Measurements from ENCODE around the gene VAV2. TPM values are rescaled to one million over a fixed set of nuclear protein-coding genes. Genes with fewer than 3 reads are reported as not detected.

The VAV2 gene
- total RNA-seq, 1 donor from 2014 or later: 12.7 TPM

GRCh38 chr9:133893191-133893994, 98.7 kb downstream of the VAV2 start:
- Histone ChIP-seq H3K4me3 (no peak overlapping the region), H3K27ac (no peak overlapping the region), H3K4me1 (no peaks in the 10 kb centered on the region), H3K36me3 (no peaks in the 10 kb centered on the region), H3K9me3 (no peaks in the 10 kb centered on the region), H3K27me3 (no peaks in the 10 kb centered on the region)
- no peak for TF ChIP-seq CTCF (IDR thresholded peaks at IDR 0.05)
- intact Hi-C loops (cut with DNase I): no loop called here
- DNase-seq (ENCODE audit: low spot score in 2 of 2): no peak

GRCh38 chr9:133892193-133892920, 99.8 kb downstream of the VAV2 start:
- intact Hi-C loops (cut with DNase I): no loop called here

GRCh38 chr9:133891741-133892140, 100.4 kb downstream of the VAV2 start:
- Histone ChIP-seq H3K36me3 (no peaks in the 10 kb centered on the region), H3K4me1 (no peaks in the 10 kb centered on the region), H3K4me3 (no peak overlapping the region), H3K27ac (no peak overlapping the region), H3K9me3 (no peaks in the 10 kb centered on the region), H3K27me3 (no peaks in the 10 kb centered on the region)
- intact Hi-C loops (cut with DNase I): no loop called here
- TF ChIP-seq CTCF (IDR thresholded peaks at IDR 0.05): no peak
- no peak for DNase-seq (ENCODE audit: low spot score in 2 of 2)

More at GRCh38 chr9:133892193-133892920, 99.8 kb downstream of the VAV2 start:
- Histone ChIP-seq H3K4me1 (no peaks in the 10 kb centered on the region), H3K9me3 (no peaks in the 10 kb centered on the region), H3K4me3 (no peak overlapping the region), H3K27ac (no peak overlapping the region), H3K36me3 (no peaks in the 10 kb centered on the region), H3K27me3 (no peaks in the 10 kb centered on the region)
- no peak for DNase-seq (ENCODE audit: low spot score in 2 of 2)
- no peak for TF ChIP-seq CTCF (IDR thresholded peaks at IDR 0.05)

GRCh38 chr9:133890583-133890982, 101.5 kb downstream of the VAV2 start:
- H3K4me3 ChIP-seq: no peak overlapping the region
- DNase-seq (ENCODE audit: low spot score in 2 of 2): no peak
- no peaks in the 10 kb centered on the region for H3K9me3 ChIP-seq
- TF ChIP-seq CTCF (IDR thresholded peaks at IDR 0.05): no peak
- no peaks in the 10 kb centered on the region for H3K27me3 ChIP-seq
- H3K36me3 ChIP-seq: no peaks in the 10 kb centered on the region
- intact Hi-C loops (cut with DNase I): no loop called here
- H3K27ac ChIP-seq: no peak overlapping the region
- H3K4me1 ChIP-seq: no peaks in the 10 kb centered on the region

GRCh38 chr9:133889584-133890301, 102.4 kb downstream of the VAV2 start:
- intact Hi-C loops (cut with DNase I): no loop called here
- no peaks in the 10 kb centered on the region for H3K27me3 ChIP-seq
- H3K36me3 ChIP-seq: no peaks in the 10 kb centered on the region
- no peak for DNase-seq (ENCODE audit: low spot score in 2 of 2)
- no peak overlapping the region for H3K4me3 ChIP-seq
- H3K27ac ChIP-seq: no peak overlapping the region
- H3K9me3 ChIP-seq: no peaks in the 10 kb centered on the region
- H3K4me1 ChIP-seq: no peaks in the 10 kb centered on the region
- TF ChIP-seq CTCF (IDR thresholded peaks at IDR 0.05): no peak
